PC-3 (cell line): Measurements from ENCODE around the gene LYRM4. TPM values are rescaled to one million over a fixed set of nuclear protein-coding genes. Genes with fewer than 3 reads are reported as not detected.

Experiments used
- ATAC-seq: fragments of 200-7000 bp; cut with Tn5 transposase; 2 replicates; pipeline ENCODE4 v1.9.1; 2020; ENCODE audit warnings: mild to moderate bottlenecking, moderate library complexity
- BruUV-seq: library from RNA; stranded (reverse); fragments of 400-500 nt; replicated peaks from 2 replicates; lab custom pipeline; 2021; lab: Mats Ljungman, UMichigan
- CTCF ChIA-PET: fragments of 300-600 bp; sonication (Branson Sonifier 250); formaldehyde crosslinking; loops from one replicate; lab custom pipeline; 2022; ENCODE audit warnings: antibody characterized with exemption; lab: Charles Lee
- POLR2A ChIA-PET: fragments of 300-600 bp; sonication (Branson Sonifier 250); formaldehyde crosslinking; loops from one replicate; lab custom pipeline; 2022; ENCODE audit warnings: antibody characterized with exemption; ENCODE audit not compliant: unreplicated experiment; lab: Charles Lee
- DNase-seq: peaks from one replicate; pipeline ENCODE4 v3.0.0-alpha.2; 2015
- H2AFZ ChIP-seq: fragments of 300-600 bp; sonication (generic); 2 replicates; pipeline ENCODE4 v1.6.0; 2016; ENCODE audit warnings: antibody characterized with exemption, low read length
- H3F3A ChIP-seq: fragments of 300-600 bp; sonication (generic); one replicate; pipeline ENCODE4 v1.6.0; 2017; ENCODE audit warnings: antibody characterized with exemption, low read length, control low read depth, mild to moderate bottlenecking; ENCODE audit not compliant: unreplicated experiment
- H3K27ac ChIP-seq: fragments of 300-600 bp; sonication (generic); 2 replicates; pipeline ENCODE4 v1.5.1; 2016; ENCODE audit warnings: mild to moderate bottlenecking, low read length
- H3K27me3 ChIP-seq: fragments of 300-600 bp; sonication (generic); 2 replicates; pipeline ENCODE4 v1.6.1; 2016; ENCODE audit warnings: low read length, mixed read lengths
- H3K36me3 ChIP-seq: fragments of 300-600 bp; sonication (generic); 2 replicates; pipeline ENCODE4 v1.6.1; 2016; ENCODE audit warnings: low read depth, mixed run types, low read length, mixed read lengths
- H3K4me1 ChIP-seq: fragments of 300-600 bp; sonication (generic); 2 replicates; pipeline ENCODE4 v1.5.1; 2016; ENCODE audit warnings: low read length; ENCODE audit not compliant: insufficient read depth
- H3K4me2 ChIP-seq: fragments of 300-600 bp; sonication (generic); 2 replicates; pipeline ENCODE4 v1.6.0; 2016; ENCODE audit warnings: low read length
- H3K4me3 ChIP-seq: fragments of 300-600 bp; sonication (generic); 2 replicates; pipeline ENCODE4 v1.5.1; 2016; ENCODE audit warnings: mild to moderate bottlenecking, low read length, mixed read lengths
- H3K79me2 ChIP-seq: fragments of 300-600 bp; sonication (generic); 2 replicates; pipeline ENCODE4 v1.6.1; 2017; ENCODE audit warnings: low read length, mixed read lengths
- H3K9ac ChIP-seq: fragments of 300-600 bp; sonication (generic); 2 replicates; pipeline ENCODE4 v1.6.0; 2016; ENCODE audit warnings: mild to moderate bottlenecking, low read length
- H3K9me2 ChIP-seq: fragments of 300-600 bp; sonication (generic); replicated peaks from 2 replicates; pipeline ENCODE4 v1.6.1; 2016; ENCODE audit warnings: mixed run types, low read length, mixed read lengths
- H3K9me3 ChIP-seq: fragments of 300-600 bp; sonication (generic); 2 replicates; pipeline ENCODE4 v1.6.1; 2016; ENCODE audit warnings: low read length, mixed read lengths
- H4K20me1 ChIP-seq: fragments of 300-600 bp; sonication (generic); 2 replicates; pipeline ENCODE4 v1.6.1; 2016; ENCODE audit warnings: low read length, mixed read lengths
- CTCF ChIP-seq: fragments of 300-600 bp; sonication (generic); conservative IDR thresholded peaks from 2 replicates; pipeline ENCODE4 v1.5.1; 2017; ENCODE audit warnings: antibody characterized with exemption, low read depth, mild to moderate bottlenecking, low read length
- EZH2 ChIP-seq: fragments of 300-600 bp; sonication (generic); IDR thresholded peaks from one replicate; pipeline ENCODE4 v1.6.1; 2017; ENCODE audit warnings: antibody characterized with exemption, mild to moderate bottlenecking, low read length; ENCODE audit not compliant: unreplicated experiment
- EZH2phosphoT487 ChIP-seq: fragments of 300-600 bp; sonication (generic); IDR thresholded peaks from 2 replicates; pipeline ENCODE4 v1.6.1; 2018; ENCODE audit warnings: mild to moderate bottlenecking, antibody characterized with exemption, low read length, borderline replicate concordance
- intact Hi-C: fragments of 100-400 bp; cut with micrococcal nuclease; formaldehyde crosslinking; loops from 2 replicates; pipeline ENCODE4 v1.9.0; 2023
- total RNA-seq: library from RNA; depleted of rRNA; stranded (reverse); fragments of >200 nt; gene quantifications from 2 replicates; pipeline ENCODE4 v1.2.3, GENCODE V29; 2014

LYRM4 gene
- total RNA-seq, 1 experiment from 2014 or later, result 27.7 TPM

GRCh38 chr6:5162355-5162754 lies 98.4 kb downstream of the LYRM4 start:
- no peaks in the 10 kb centered on the region for H3K9me3 ChIP-seq
- no peak overlapping the region for H3K27ac ChIP-seq
- no peaks in the 10 kb centered on the region for H3K79me2 ChIP-seq
- ChIA-PET CTCF (no interaction called here), POLR2A (no interaction called here)
- peaks cover 17% of the 10 kb centered on the region for H3K4me1 ChIP-seq
- H3K36me3 ChIP-seq, result no peaks in the 10 kb centered on the region
- H3K4me3 ChIP-seq, result no peak overlapping the region
- H3K4me2 ChIP-seq, result no peak overlapping the region
- no peak overlapping the region for H3K9ac ChIP-seq
- DNase-seq (no peak), ATAC-seq (no peak)
- no peaks in the 10 kb centered on the region for H4K20me1 ChIP-seq
- no peaks in the 10 kb centered on the region for H3K9me2 ChIP-seq
- H3K27me3 ChIP-seq, result no peaks in the 10 kb centered on the region
- no peaks in the 10 kb centered on the region for H3F3A ChIP-seq
- BruUV-seq, result no TSS peak
- intact Hi-C loops, result no loop called here
- H2AFZ ChIP-seq, result no peak overlapping the region
- TF ChIP-seq EZH2phosphoT487, result no peak
- no peak for TF ChIP-seq CTCF
- no peak for TF ChIP-seq EZH2

- ChIA-PET CTCF (no interaction called here), POLR2A (no interaction called here)
- no peak for DNase-seq
Observed at GRCh38 chr6:5160206-5160605, 100.5 kb downstream of the LYRM4 start.

More at GRCh38 chr6:5160206-5160605, 100.5 kb downstream of the LYRM4 start:
- BruUV-seq, result no TSS peak
- no peak overlapping the region for H3K4me3 ChIP-seq
- no peak for TF ChIP-seq EZH2
- TF ChIP-seq CTCF, result no peak
- TF ChIP-seq EZH2phosphoT487, result no peak
- no peaks in the 10 kb centered on the region for H3K9me2 ChIP-seq
- no peaks in the 10 kb centered on the region for H4K20me1 ChIP-seq
- H3K27ac ChIP-seq, result no peak overlapping the region
- no peak overlapping the region for H3K4me2 ChIP-seq
- no peak for ATAC-seq
- no peak overlapping the region for H2AFZ ChIP-seq
- H3F3A ChIP-seq, result no peaks in the 10 kb centered on the region
- no peaks in the 10 kb centered on the region for H3K36me3 ChIP-seq
- H3K9ac ChIP-seq, result no peak overlapping the region
- H3K27me3 ChIP-seq, result no peaks in the 10 kb centered on the region
- H3K9me3 ChIP-seq, result no peaks in the 10 kb centered on the region
- intact Hi-C loops, result no loop called here
- no peaks in the 10 kb centered on the region for H3K79me2 ChIP-seq
- H3K4me1 ChIP-seq, result peaks cover 17% of the 10 kb centered on the region
